Esophagus squamous epithelium (tissue), 5 donors: Measurements from ENCODE around the gene MFSD1. TPM values are rescaled to one million over a fixed set of nuclear protein-coding genes. Genes with fewer than 3 reads are reported as not detected.

ENCODE experiments used
- DNase-seq: peaks from one replicate; lab custom pipeline; 2025; lab: John Stamatoyannopoulos, UW
- H3K27ac ChIP-seq, 4 donors: fragments of 200-600 bp; sonication (generic); one replicate each; pipeline ENCODE4 v1.5.1; 2016 to 2019; ENCODE audit warnings: mild to moderate bottlenecking in 1 of 4
- H3K27me3 ChIP-seq, 4 donors: fragments of 200-600 bp; sonication (generic); 1 replicate in 3 of 4; 2 replicates in 1 of 4; pipeline versions ENCODE4 v1.5.1 to v1.6.0; 2017 to 2021; ENCODE audit warnings: antibody characterized with exemption in 1 of 4
- H3K36me3 ChIP-seq, 3 donors: fragments of 200-600 bp; sonication (generic); one replicate each; pipeline ENCODE4 v1.5.1; 2016 to 2019
- H3K4me1 ChIP-seq, 3 donors: fragments of 200-600 bp; sonication (generic); one replicate each; pipeline ENCODE4 v1.5.1; 2017 to 2019
- H3K4me3 ChIP-seq, 4 donors: fragments of 200-600 bp; sonication (generic); 1 replicate in 3 of 4; 2 replicates in 1 of 4; pipeline ENCODE4 v1.5.1; 2016 to 2019; ENCODE audit warnings: mild to moderate bottlenecking in 2 of 4, moderate library complexity in 1 of 4
- H3K9me3 ChIP-seq, 3 donors: fragments of 200-600 bp; sonication (generic); one replicate each; pipeline ENCODE4 v1.5.1; 2016 to 2019
- POLR2A ChIP-seq, 4 donors: fragments of 450-650 bp; IDR thresholded peaks; one replicate each; pipeline ENCODE4 v1.6.1; 2017; ENCODE audit warnings: antibody characterized with exemption in 4 of 4, mild to moderate bottlenecking in 4 of 4, moderate library complexity in 3 of 4
- whole genome bisulfite sequencing, 2 donors: methylation state at CpG; one replicate each; pipeline ENCODE4 v1.1.5; 2018; 5-methylcytosine and 5-hydroxymethylcytosine counted together
- intact Hi-C: fragments of 100-400 bp; cut with DNase I; formaldehyde crosslinking; loops from one replicate; pipeline ENCODE4 v1.15.0; 2022
- total RNA-seq, 4 donors: library from RNA; depleted of rRNA; stranded (reverse); fragments of >200 nt; gene quantifications; one replicate each; pipeline ENCODE4 v1.1.0, GENCODE V29; 2016
- TF ChIP-seq, protein P1 (sequence below), 6 experiments: fragments of 450-650 bp in 4 of 6; fragments of 200-600 bp in 2 of 6; sonication (generic) in 2 of 6; IDR thresholded peaks; one replicate each; pipeline ENCODE4 v1.5.1; 2016 to 2019; ENCODE audit warnings: antibody characterized with exemption in 6 of 6, mild to moderate bottlenecking in 4 of 6, moderate library complexity in 4 of 6
- donor health status: DM: yes; HTN: yes; CAD: no.

Gene MFSD1, protein sequence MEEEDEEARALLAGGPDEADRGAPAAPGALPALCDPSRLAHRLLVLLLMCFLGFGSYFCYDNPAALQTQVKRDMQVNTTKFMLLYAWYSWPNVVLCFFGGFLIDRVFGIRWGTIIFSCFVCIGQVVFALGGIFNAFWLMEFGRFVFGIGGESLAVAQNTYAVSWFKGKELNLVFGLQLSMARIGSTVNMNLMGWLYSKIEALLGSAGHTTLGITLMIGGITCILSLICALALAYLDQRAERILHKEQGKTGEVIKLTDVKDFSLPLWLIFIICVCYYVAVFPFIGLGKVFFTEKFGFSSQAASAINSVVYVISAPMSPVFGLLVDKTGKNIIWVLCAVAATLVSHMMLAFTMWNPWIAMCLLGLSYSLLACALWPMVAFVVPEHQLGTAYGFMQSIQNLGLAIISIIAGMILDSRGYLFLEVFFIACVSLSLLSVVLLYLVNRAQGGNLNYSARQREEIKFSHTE
- total RNA-seq = 100 to 1,000 TPM in 2 of 4 donors, 10 to 100 TPM in 2; 72.7 to 108 (median 98.2) TPM

DNA sequence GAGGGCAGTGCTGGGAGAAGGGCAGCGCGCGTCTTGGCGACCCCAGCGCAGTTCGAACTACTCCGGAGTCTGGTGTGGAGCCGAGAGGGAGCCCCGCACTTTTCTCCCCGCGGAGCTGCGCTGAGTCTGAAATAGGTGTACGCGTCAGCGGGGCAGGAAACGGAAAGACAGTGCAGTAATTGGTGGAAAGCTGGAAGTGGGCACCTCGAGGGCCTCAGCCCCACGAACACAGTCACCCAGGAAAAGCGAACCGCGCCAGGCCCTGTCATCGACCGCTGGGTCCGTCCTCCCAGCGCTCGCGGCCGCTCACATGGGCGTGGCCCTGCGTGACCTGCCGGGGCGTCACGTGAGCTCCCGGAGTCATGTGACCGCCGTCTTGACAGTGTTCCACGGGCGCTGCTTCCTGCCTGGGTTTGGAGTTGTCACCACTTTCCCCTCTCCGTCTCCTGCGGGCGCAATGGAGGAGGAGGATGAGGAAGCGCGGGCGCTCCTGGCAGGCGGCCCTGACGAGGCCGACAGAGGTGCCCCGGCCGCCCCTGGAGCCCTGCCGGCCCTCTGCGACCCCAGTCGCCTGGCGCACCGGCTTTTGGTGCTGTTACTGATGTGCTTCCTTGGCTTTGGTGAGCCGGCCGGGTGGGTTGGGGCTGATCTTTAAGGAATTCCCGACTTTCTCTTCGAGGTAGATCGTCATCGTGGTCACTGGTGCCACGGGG, at the start of gene MFSD1:
Gene MFSD1 (plus strand): TSS at position 359 of the 713 bp plus-strand sequence. CDS start 99 bp downstream, at position 458.
- Histone ChIP-seq H3K4me3 (peak within 1 kb of the TSS; percentile 76 to 98 (median 86)), H3K36me3 (peaks cover 0 to 25% (median 0%) of the 10 kb centered on the region in 3 donors), H3K9me3 (no peaks in the 10 kb centered on the region), H3K27ac (peak within 1 kb of the TSS; percentile 91 to 96 (median 93)), H3K4me1 (peaks cover 20 to 52% (median 24%) of the 10 kb centered on the region in 3 donors), H3K27me3 (no peaks in the 10 kb centered on the region)
- peak; percentile 78 for DNase-seq
- intact Hi-C loops = no loop called here
- TF ChIP-seq, protein P1, sequence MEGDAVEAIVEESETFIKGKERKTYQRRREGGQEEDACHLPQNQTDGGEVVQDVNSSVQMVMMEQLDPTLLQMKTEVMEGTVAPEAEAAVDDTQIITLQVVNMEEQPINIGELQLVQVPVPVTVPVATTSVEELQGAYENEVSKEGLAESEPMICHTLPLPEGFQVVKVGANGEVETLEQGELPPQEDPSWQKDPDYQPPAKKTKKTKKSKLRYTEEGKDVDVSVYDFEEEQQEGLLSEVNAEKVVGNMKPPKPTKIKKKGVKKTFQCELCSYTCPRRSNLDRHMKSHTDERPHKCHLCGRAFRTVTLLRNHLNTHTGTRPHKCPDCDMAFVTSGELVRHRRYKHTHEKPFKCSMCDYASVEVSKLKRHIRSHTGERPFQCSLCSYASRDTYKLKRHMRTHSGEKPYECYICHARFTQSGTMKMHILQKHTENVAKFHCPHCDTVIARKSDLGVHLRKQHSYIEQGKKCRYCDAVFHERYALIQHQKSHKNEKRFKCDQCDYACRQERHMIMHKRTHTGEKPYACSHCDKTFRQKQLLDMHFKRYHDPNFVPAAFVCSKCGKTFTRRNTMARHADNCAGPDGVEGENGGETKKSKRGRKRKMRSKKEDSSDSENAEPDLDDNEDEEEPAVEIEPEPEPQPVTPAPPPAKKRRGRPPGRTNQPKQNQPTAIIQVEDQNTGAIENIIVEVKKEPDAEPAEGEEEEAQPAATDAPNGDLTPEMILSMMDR (IDR thresholded peaks at IDR 0.05) = no peak
- peak in 3 of 4 donors; percentile 34 to 88 (median 75) for TF ChIP-seq POLR2A (IDR thresholded peaks at IDR 0.05)
- WGBS, 2 donors = 0 to 1% methylated on average over 32 to 33 of the region's 61 CpGs

DNA sequence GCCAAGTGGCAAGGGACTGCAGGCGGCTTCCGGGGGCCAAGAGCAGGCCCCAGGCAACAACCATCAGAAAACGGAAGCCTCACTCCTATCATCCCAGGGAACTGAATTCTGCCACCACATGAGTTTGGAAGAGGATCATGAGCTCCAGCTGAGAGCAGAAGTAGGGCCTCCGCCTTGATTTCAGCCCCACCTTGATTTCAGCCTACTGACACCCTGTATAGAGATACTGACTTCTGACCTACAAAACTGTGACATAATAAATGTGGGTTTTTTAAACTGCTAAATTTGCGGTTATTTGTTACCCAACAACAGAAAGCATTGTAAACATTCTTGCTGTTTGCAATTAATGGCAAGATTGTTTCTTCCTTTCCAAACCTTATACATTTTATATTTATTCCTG, 48.0 kb upstream of the MFSD1 start:
- 84 to 92% methylated on average over 4 to 5 of the region's 5 CpGs for WGBS, 2 donors
- H3K9me3 ChIP-seq = no peaks in the 10 kb centered on the region
- DNase-seq = no peak

DNA sequence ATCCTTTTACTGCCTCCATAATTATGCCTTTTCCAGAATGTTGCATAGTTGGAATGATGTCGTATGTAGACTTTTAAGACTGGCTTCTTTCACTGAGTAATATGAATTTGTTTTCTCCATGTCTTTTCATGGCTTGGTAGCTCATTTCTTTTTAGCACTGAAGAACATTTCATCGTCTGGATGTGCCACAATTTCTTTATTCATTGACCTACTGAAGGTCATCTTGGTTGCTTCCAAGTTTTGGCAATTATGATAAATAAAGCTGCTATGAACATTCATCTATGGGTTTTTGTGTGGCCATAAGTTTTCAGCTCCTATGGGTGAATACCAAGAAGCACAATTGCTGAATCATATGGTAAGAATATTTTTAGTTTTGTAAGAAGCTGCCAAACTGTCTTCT, 46.4 kb upstream of the MFSD1 start:
- Histone ChIP-seq H3K4me3 (no peak overlapping the region), H3K36me3 (no peaks in the 10 kb centered on the region), H3K9me3 (no peaks in the 10 kb centered on the region), H3K27me3 (no peaks in the 10 kb centered on the region), H3K27ac (no peak overlapping the region), H3K4me1 (no peaks in the 10 kb centered on the region)
- no peak for DNase-seq
- 57 to 78% methylated on average over 2 of the region's 2 CpGs for WGBS, 2 donors
- no peak for TF ChIP-seq POLR2A (IDR thresholded peaks at IDR 0.05)
- TF ChIP-seq, protein P1 (IDR thresholded peaks at IDR 0.05) = no peak
- intact Hi-C loops = no loop called here

More for the DNA sequence above, 48.0 kb upstream of the MFSD1 start:
- TF ChIP-seq, protein P1 (IDR thresholded peaks at IDR 0.05) = no peak
- TF ChIP-seq POLR2A (IDR thresholded peaks at IDR 0.05) = no peak
- peaks cover 0 to under 1% (median 0%) of the 10 kb centered on the region in 3 donors for H3K4me1 ChIP-seq
- no peaks in the 10 kb centered on the region for H3K27me3 ChIP-seq
- H3K36me3 ChIP-seq = no peaks in the 10 kb centered on the region
- intact Hi-C loops = no loop called here
- H3K4me3 ChIP-seq = no peak overlapping the region
- no peak overlapping the region for H3K27ac ChIP-seq

DNA sequence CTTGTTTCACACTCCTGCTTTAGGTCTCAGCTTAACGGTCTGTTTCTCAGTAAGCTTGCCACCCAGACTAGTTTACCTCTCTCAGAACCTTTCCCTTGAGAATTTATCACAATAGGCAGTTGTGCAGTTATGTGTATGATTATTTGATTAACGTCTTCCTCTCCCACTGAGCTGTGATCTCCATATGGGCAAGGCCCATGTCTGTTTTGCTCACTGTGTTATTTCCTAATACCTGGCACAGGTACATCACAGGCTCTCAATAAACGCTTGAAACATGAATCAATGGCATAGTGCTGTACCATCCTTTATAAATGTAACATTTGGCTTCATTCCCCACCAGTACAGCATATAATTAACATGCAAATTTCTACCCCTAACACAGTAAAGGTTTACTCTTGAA, 40.5 kb upstream of the MFSD1 start:
- peaks cover 0 to 13% (median 0%) of the 10 kb centered on the region in 3 donors for H3K4me1 ChIP-seq
- no peaks in the 10 kb centered on the region for H3K27me3 ChIP-seq
- no peak for DNase-seq
- TF ChIP-seq, protein P1 (IDR thresholded peaks at IDR 0.05) = no peak
- no peak for TF ChIP-seq POLR2A (IDR thresholded peaks at IDR 0.05)
- H3K36me3 ChIP-seq = no peaks in the 10 kb centered on the region
- intact Hi-C loops = no loop called here
- no peaks in the 10 kb centered on the region for H3K9me3 ChIP-seq
- WGBS, 2 donors = 70 to 71% methylated on average over 3 of the region's 3 CpGs
- peak overlapping the region in 1 of 4 donors; percentile 39 for H3K27ac ChIP-seq
- H3K4me3 ChIP-seq = no peak overlapping the region
